Stimulated activated CD4-positive, alpha-beta T cell treated with anti-CD3 and anti-CD28 coated beads, Interleukin-1b, Interleukin-23, amount 100 ng/mL, for 4 hours (primary cell): ENCODE data around the gene USP54.
"Not testable (repeated sequence)": the region's sequence is repeated elsewhere in the genome, so short reads cannot be mapped to it uniquely, and the experiment has no call there.

Source experiments
- DNase-seq, 2 donors: peaks; one replicate each; pipeline ENCODE4 v3.0.0-alpha.2; 2020; ENCODE audit warnings: low read depth in 2 of 2

Gene USP54

GRCh38 chr10:73589563-73590126 lies 1.5 kb downstream of the USP54 start:
- DNase-seq = no peak

GRCh38 chr10:73588656-73589055 lies 2.5 kb downstream of the USP54 start:
- DNase-seq = no peak

- no peak for DNase-seq
Measured at GRCh38 chr10:73586583-73586984, 4.6 kb downstream of the USP54 start.

- no peak for DNase-seq
Measured at GRCh38 chr10:73585327-73585726, 5.8 kb downstream of the USP54 start.

DNA sequence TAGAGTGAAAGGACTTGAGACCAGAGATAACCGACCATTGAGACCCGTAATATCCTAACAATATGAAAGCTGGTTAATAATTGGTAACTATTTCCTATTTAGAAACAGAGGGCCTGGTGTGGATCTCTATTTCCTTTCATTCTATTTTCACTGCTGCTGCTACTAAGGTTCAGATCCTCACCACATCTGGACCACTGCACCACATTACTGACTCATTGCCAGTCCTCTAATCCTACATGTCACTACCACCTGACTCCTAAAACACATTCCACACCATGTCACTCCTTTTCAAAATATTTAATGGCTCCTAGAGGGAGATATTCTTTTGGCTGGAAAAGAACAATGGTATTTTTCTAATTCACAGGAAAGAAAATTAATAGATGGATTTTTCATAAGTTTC lies 6.4 kb downstream of the USP54 start:
- no peak for DNase-seq

- DNase-seq = no peak
Measured at GRCh38 chr10:73581918-73582317, 9.2 kb downstream of the USP54 start.

GRCh38 chr10:73578927-73579326 lies 12.2 kb downstream of the USP54 start:
- DNase-seq = not testable (repeated sequence)

DNA sequence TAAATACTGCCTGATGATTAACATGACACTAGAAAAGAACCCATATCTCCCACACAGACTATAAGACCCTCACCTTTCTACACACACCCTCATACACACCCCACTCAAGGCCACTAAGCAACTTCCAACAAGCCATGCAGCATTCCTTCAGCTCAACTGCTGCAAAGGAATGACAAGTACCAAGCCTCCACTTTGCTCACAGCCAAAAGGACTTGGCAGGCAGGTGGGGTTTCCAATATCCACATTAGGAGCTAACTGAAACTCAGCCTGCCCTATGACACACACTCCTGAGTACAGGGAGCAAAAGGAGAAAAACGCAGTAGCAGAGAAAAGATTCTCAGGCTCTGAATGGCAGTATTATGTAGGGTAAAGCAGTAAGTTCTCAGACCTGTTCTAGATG lies 13.4 kb downstream of the USP54 start:
- DNase-seq = no peak

GRCh38 chr10:73576890-73577591 lies 14.1 kb downstream of the USP54 start:
- DNase-seq = no peak

DNA sequence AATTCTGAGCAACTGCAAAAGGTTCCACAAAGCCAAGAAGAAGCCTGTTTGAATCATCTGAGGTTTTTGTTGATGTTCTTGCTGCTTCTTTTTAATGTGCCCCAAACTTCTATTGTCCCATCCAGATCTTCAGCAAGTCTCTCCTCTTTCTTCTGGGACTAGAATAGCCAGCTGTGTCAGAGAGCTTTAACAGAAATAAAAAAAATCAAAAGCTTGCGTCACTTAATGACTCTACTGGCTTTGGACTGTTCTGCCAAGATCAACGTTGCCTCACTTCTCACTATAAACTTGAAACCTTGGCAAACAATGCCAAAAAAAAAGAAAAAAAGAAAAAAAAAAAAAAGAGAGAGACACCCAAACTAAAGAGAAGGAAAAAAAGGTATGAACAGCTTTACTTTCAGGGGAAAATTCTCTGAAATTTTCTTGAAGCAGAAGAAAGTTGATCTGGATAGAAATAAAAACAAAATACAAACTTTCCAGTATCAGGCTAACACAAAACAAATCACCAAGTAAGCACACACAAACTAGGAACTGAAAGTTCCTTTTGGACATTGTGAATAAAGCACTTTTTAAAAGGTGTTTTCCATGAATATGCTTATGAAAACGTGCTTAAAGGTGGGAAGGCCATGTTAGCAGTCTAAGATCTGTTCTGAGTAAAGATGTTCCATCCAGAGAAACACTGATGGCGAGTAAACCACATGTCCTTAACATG lies 14.8 kb downstream of the USP54 start:
- no peak for DNase-seq

DNA sequence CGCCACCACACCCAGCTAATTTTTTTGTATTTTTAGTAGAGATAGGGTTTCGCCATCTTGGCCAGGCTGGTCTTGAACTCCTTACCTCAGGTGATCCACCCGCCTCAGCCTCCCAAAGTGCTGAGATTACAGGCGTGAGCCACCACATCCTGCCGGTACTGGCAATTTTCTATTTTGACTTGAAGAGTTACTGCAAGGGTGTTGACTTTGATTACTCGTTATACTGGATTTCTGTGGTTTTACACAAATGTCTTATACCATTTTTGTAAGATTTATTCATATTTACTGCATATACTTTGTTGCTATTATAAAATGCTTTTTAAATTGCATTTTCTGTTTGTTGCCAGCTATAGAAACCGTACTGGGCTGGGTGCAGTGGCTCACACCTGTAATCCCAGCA lies 24.1 kb downstream of the USP54 start:
- not testable (repeated sequence) for DNase-seq

- DNase-seq = no peak
Measured at GRCh38 chr10:73561192-73561591, 29.9 kb downstream of the USP54 start.

DNA sequence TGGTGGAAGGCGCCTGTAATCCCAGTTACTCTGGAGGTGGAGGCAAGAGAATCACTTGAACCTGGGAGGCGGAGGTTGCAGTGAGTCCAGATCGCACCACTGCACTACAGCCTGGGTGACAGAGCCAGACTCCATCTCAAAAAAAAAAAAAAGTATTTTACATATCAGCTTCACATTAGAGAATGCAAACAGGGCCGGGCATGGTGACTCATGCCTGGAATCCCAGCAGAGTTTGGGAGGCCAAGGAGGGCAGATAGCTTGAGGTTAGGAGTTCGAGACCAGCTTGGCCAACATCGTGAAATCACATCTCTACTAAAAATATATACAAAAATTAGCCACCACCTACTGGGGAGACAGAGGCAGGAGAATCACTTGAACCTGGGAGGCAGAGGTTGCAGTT lies 31.6 kb downstream of the USP54 start:
- DNase-seq = no peak

DNA sequence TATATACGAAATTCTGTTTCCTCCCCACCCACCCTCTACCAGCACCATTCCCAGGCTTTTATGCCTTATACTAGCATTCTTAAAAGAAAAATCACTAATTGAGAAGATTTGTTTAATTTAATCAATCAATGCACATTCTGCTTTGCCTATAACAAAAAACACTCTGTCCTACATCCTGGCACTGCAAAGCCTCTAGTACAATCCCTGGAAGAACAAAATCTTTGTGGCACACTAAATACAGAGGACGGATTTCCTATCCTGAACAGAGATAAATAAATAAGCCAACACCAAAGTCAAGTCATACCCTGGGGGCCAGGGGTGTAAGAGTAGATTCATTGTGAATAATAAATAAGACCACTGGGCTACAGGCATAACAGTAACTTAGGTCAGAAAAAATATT lies 34.3 kb downstream of the USP54 start:
- DNase-seq = no peak

DNA sequence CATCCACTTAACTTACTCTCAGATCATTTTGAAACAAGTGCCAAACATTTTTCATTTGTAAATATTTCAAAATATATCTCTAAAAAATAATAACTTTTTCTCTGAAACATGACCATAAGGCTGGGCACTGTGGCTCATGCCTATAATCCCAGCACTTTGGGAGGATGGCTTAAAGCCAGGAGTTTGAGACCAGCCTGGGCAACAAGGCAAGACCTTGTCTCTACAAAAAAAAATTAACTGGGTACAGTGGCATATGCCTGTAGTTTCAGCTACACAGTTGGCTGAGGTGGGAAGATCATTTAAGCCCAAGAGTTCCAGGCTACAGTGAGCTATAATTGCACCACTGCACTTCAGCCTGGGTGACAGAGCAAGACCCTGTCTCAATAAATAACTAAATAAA lies 36.4 kb downstream of the USP54 start:
- DNase-seq = no peak

DNA sequence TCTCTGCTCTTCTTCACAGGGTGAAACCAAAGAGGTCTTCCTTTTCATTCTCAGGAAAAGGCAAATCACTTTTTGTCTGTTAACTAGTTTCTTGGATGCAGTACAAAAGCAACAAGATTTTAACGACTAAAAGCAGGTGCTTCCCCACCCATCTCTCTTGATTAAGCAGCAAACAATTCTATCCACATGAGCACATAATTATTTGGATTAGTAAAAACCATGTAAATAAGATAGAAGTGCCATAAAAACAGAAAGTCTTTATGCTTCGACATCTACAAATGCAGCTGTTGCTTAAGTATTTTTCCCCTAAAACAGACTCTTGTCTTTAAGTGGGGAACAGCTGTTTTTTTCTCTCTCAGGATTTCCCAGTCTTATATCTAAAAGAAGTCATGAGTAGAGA lies 37.4 kb downstream of the USP54 start:
- DNase-seq = no peak

DNA sequence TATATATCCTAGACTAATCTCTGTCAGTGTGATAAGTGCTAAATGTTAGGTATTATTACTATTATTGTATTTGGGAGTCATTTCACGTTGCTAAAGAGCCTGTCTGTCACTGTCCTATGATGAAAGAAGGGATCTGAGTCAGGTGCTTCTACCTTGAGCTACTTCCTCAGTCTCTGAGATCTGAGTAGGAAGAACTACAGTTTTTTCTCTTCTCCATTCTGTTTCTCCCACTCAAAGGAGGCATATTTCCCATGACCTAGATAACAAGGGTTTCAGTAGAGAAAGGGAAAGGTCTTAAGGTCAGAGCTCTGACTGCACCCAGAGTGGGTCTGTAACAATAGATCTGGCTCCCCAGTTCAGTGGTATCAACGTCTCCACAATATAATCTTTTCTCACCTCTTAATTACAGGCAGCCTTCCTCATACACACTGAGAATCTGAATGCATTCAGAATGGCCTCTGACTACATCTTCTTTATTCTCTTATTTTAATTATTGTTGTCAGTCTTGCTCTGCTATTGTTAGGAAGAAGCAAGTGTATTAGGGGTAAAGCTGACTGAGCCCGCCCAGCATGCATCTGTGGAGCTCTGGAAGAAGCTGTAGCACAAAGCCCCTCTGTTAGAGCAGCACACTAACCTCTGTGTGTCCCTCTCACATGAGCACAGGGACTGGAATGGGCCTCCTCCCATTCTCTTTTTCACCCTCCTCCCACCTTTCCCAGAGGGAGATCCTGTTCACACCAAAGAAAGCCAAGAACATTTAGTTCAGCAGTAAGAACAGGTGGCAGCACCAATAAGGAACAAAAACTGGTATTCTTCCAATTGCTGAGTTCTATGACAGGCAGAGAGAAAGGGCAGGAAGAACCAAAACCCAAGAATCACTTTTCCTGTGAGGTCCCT lies 38.1 kb downstream of the USP54 start:
- DNase-seq = no peak

- no peak for DNase-seq
Measured at GRCh38 chr10:73551515-73551914, 39.6 kb downstream of the USP54 start.

DNA sequence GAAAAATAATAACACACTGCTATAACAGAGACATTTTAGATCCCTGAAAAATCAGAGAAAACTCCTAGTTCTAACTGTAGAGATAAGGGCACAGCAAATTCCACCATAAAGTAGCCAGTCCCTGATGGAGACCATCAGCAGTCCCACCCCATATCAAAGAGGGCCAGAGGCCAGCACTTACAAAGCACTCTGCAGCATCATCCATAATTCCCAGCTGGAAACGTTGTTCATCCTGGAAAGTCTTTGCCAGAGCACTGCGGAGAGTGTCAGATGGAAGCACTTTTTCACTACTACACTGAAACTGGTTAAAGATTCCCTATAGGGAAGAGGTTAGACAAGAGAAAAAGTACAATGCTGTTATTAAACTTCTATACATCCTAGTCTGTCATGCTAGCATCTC lies 45.8 kb downstream of the USP54 start:
- DNase-seq = no peak

DNA sequence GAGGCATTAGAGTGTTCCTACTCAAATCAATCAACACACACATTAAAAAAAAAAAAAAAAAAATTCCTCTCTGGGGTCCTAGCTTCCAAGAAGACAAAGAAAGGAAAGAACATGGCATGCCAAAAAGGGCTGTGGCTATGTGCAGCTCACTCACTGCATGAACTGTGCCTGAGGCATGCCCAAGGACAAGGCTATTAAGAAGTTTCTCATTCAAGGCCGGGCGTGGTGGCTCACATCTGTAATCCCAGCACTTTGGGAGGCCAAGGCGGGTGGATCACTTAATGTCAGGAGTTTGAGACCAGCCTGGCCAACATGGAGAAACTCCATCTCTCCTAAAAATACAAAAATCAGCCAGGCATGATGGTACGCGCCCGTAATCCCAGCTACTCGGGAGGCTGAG lies 53.4 kb downstream of the USP54 start:
- DNase-seq = no peak

DNA sequence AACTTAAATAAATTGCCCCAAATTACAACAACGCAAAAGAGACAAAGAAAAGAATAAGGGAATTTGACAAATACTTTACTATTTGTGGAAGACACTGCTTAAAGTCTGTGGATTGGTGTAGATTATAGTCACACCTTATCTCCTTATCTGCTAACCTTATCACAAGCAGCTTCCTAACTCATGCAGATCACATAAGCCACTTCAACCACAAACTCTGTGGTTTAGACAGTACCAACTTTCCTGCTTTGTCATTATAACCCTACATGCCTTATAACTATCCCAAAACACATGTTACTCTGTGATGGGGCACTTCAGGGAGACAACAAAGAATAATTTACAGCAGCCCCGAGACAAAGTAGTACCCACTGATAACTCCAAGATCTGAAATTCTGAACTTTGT lies 53.9 kb downstream of the USP54 start:
- DNase-seq = no peak

DNA sequence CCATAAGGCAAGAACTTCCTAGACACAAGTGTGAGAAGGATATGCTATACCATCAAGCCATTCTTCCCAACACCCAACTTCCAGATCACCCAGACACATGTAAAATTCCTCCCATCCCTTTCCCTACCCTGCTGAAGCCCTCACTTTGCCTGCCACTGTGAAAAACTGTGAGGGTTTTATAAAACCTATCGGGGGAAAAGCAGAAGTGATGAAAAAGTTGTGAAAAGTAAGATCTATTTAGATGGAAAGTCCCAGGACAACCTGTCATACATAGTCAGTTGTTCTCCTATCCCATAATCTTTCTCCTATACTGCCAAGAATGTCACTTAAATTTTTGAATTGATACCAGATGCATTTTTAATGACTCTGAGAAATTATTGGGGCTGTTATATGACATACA lies 56.3 kb downstream of the USP54 start:
- DNase-seq = no peak
